HepG2 (cell line): Measurements from ENCODE around the gene DYNC2I2. TPM values are rescaled to one million over a fixed set of nuclear protein-coding genes. Genes with fewer than 3 reads are reported as not detected.

Source experiments
- CEBPG ChIP-seq: IDR thresholded peaks from 2 replicates; pipeline ENCODE4 v1.6.1; 2016
- CENPBD1 ChIP-seq: sonication (generic); formaldehyde crosslinking; IDR thresholded peaks from 2 replicates; pipeline ENCODE4 v1.8.0; 2022; ENCODE audit warnings: missing genetic modification reagents, low read depth, mild to moderate bottlenecking, borderline replicate concordance
- GTF2F1 ChIP-seq: fragments of 150-350 bp; IDR thresholded peaks from 2 replicates; pipeline ENCODE4 v1.6.1; 2014; ENCODE audit warnings: low read length
- HIVEP1 ChIP-seq: sonication (generic); formaldehyde crosslinking; IDR thresholded peaks from 2 replicates; pipeline ENCODE4 v1.4.0; 2020; ENCODE audit warnings: mild to moderate bottlenecking, missing genetic modification reagents
- MXD4 ChIP-seq: IDR thresholded peaks from 2 replicates; pipeline ENCODE4 v1.6.1; 2016; ENCODE audit warnings: mild to moderate bottlenecking, missing biosample characterization, missing genetic modification reagents
- NRL ChIP-seq: sonication (generic); formaldehyde crosslinking; IDR thresholded peaks from 2 replicates; pipeline ENCODE4 v1.5.0; 2020; ENCODE audit warnings: missing genetic modification reagents, mild to moderate bottlenecking, moderate library complexity, borderline replicate concordance
- PCBP1 ChIP-seq: fragments of 200-400 bp; formaldehyde crosslinking; IDR thresholded peaks from 2 replicates; pipeline ENCODE4 v1.6.1; 2017; ENCODE audit warnings: mild to moderate bottlenecking, low read depth, low read length, borderline replicate concordance
- REL ChIP-seq: sonication (generic); formaldehyde crosslinking; conservative IDR thresholded peaks from 2 replicates; pipeline ENCODE4 v1.8.0; 2022; ENCODE audit warnings: mild to moderate bottlenecking, missing genetic modification reagents, moderate library complexity
- SMARCC2 ChIP-seq: fragments of 450-650 bp; IDR thresholded peaks from 2 replicates; pipeline ENCODE4 v1.6.1; 2017; ENCODE audit warnings: antibody characterized with exemption, mild to moderate bottlenecking
- TEAD3 ChIP-seq: optimal IDR thresholded peaks from 2 replicates; pipeline ENCODE3; 2016; ENCODE audit warnings: borderline replicate concordance
- THYN1 ChIP-seq: sonication (generic); formaldehyde crosslinking; IDR thresholded peaks from 2 replicates; pipeline ENCODE4 v1.8.1; 2023; ENCODE audit warnings: low read depth, mild to moderate bottlenecking, moderate library complexity, missing genetic modification reagents, borderline replicate concordance
- TSC22D2 ChIP-seq: sonication (generic); formaldehyde crosslinking; IDR thresholded peaks from 2 replicates; pipeline ENCODE4 v1.5.1; 2020; ENCODE audit warnings: missing genetic modification reagents, mild to moderate bottlenecking, borderline replicate concordance
- ZEB1 ChIP-seq: IDR thresholded peaks from 2 replicates; pipeline ENCODE4 v1.6.1; 2012; ENCODE audit warnings: mild to moderate bottlenecking, low read depth, inconsistent platforms; ENCODE audit not compliant: insufficient replicate concordance
- ZHX1 ChIP-seq: sonication (generic); formaldehyde crosslinking; IDR thresholded peaks from 2 replicates; pipeline ENCODE4 v1.8.1; 2022; ENCODE audit warnings: low read depth, mild to moderate bottlenecking, missing genetic modification reagents
- ZNF136 ChIP-seq: sonication (generic); formaldehyde crosslinking; IDR thresholded peaks from 2 replicates; pipeline ENCODE4 v1.8.1; 2022; ENCODE audit warnings: low read depth, mild to moderate bottlenecking, moderate library complexity, missing genetic modification reagents
- ZNF20 ChIP-seq: sonication (generic); formaldehyde crosslinking; IDR thresholded peaks from 2 replicates; pipeline ENCODE4 v1.4.0; 2020; ENCODE audit warnings: mild to moderate bottlenecking, moderate library complexity, missing genetic modification reagents
- ZNF317 ChIP-seq: sonication (generic); formaldehyde crosslinking; IDR thresholded peaks from 2 replicates; pipeline ENCODE4 v1.5.0; 2020; ENCODE audit warnings: mild to moderate bottlenecking, missing genetic modification reagents
- ZNF577 ChIP-seq: sonication (generic); formaldehyde crosslinking; IDR thresholded peaks from 2 replicates; pipeline ENCODE4 v1.4.0; 2020; ENCODE audit warnings: mild to moderate bottlenecking, low read depth, missing genetic modification reagents, borderline replicate concordance
- ZNF660 ChIP-seq: sonication (generic); formaldehyde crosslinking; IDR thresholded peaks from 2 replicates; pipeline ENCODE4 v1.5.1; 2020; ENCODE audit warnings: mild to moderate bottlenecking, low read depth, missing genetic modification reagents, borderline replicate concordance
- ZNF704 ChIP-seq: sonication (generic); formaldehyde crosslinking; IDR thresholded peaks from 2 replicates; pipeline ENCODE4 v1.8.1; 2023; ENCODE audit warnings: mild to moderate bottlenecking, inconsistent platforms, moderate library complexity, missing genetic modification reagents, borderline replicate concordance
- ZSCAN25 ChIP-seq: sonication (generic); formaldehyde crosslinking; IDR thresholded peaks from 2 replicates; pipeline ENCODE4 v1.8.0; 2022; ENCODE audit warnings: mild to moderate bottlenecking, missing genetic modification reagents
- polyA plus RNA-seq, 8 experiments: library from polyadenylated mRNA; depleted of rRNA in 3 of 8; stranded (reverse) in 7 of 8; unstranded in 1 of 8; fragments of >200 nt; fragmentation: Illumina TruSeq in 4 of 8; extraction: Trizol in 4 of 8; gene quantifications; 2 replicates each; pipeline versions ENCODE4 v1.2.1 to v1.2.3, GENCODE V29; 2011 to 2016; ENCODE audit warnings: low read depth in 4 of 8, missing spikeins in 1 of 8, mixed read lengths in 1 of 8; ENCODE audit not compliant: insufficient read depth in 1 of 8
- total RNA-seq, 5 experiments: library from RNA; depleted of rRNA; stranded (reverse); fragments of >200 nt; fragmentation: Illumina TruSeq; extraction: Trizol; gene quantifications; 2 replicates each; pipeline ENCODE4 v1.2.3, GENCODE V29; 2016; ENCODE audit warnings: low read depth in 1 of 5
- TF ChIP-seq, protein P1 (sequence below): sonication (generic); formaldehyde crosslinking; conservative IDR thresholded peaks from 2 replicates; pipeline ENCODE4 v1.8.1; 2023; ENCODE audit warnings: missing genetic modification reagents
- TF ChIP-seq, protein P2 (sequence below): sonication (generic); formaldehyde crosslinking; IDR thresholded peaks from 2 replicates; pipeline ENCODE4 v1.5.0; 2020; ENCODE audit warnings: mild to moderate bottlenecking, missing genetic modification reagents

Gene DYNC2I2
- total and polyA plus RNA-seq, 2 of the 13 experiments (the other 11 are each of a cell fraction or from before 2014, with no cell fraction given) = 13.7 to 40.2 TPM

DNA sequence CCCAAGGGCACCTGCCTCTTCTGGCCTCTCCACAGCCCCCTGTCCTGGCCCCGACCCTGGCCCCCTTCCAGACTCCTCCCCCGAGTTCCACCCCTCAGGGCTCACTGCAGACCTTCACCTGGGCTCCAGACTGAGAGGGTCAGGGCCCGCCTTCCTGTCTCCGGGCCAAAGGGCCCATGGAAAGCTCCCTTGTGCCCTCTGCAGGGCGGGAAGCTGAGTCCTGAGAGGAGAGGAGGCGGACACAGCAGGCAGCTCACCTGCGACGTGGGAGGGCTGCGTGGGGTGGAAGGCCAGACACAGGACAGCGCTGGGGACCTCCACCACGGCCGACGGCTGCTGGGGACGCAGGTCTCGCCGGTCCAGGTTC, 20.6 kb downstream of the DYNC2I2 start (continued):
- TF ChIP-seq ZHX1 (CRISPR knock-in tag) = 0 out of 2 replicates have a peak, but pooled peaks have one; percentile 35
- TF ChIP-seq, protein P1, sequence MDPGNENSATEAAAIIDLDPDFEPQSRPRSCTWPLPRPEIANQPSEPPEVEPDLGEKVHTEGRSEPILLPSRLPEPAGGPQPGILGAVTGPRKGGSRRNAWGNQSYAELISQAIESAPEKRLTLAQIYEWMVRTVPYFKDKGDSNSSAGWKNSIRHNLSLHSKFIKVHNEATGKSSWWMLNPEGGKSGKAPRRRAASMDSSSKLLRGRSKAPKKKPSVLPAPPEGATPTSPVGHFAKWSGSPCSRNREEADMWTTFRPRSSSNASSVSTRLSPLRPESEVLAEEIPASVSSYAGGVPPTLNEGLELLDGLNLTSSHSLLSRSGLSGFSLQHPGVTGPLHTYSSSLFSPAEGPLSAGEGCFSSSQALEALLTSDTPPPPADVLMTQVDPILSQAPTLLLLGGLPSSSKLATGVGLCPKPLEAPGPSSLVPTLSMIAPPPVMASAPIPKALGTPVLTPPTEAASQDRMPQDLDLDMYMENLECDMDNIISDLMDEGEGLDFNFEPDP (CRISPR knock-in tag) = no peak
- no peak for TF ChIP-seq THYN1 (CRISPR knock-in tag)
- TF ChIP-seq ZNF317 (CRISPR knock-in tag) = no peak
- TF ChIP-seq REL (CRISPR knock-in tag) = no peak
- TF ChIP-seq SMARCC2 = no peak
- TF ChIP-seq GTF2F1 = no peak
- no peak for TF ChIP-seq TSC22D2
- no peak for TF ChIP-seq ZNF660 (CRISPR knock-in tag)
- no peak for TF ChIP-seq HIVEP1 (CRISPR knock-in tag)
- no peak for TF ChIP-seq ZNF20 (CRISPR knock-in tag)
- no peak for TF ChIP-seq MXD4 (CRISPR knock-in tag)
- TF ChIP-seq NRL = no peak
- no peak for TF ChIP-seq CEBPG
- peak; percentile 39 for TF ChIP-seq ZEB1
- TF ChIP-seq ZNF577 (CRISPR knock-in tag) = no peak
- TF ChIP-seq CENPBD1 = no peak
- no peak for TF ChIP-seq ZNF136 (CRISPR knock-in tag)
- TF ChIP-seq ZNF704 (CRISPR knock-in tag) = no peak
- TF ChIP-seq TEAD3 (CRISPR knock-in tag) = no peak
- 0 out of 2 replicates have a peak, but pooled peaks have one; percentile 39 for TF ChIP-seq PCBP1
- 0 out of 2 replicates have a peak, but pooled peaks have one; percentile 24 for TF ChIP-seq ZSCAN25
- TF ChIP-seq, protein P2, sequence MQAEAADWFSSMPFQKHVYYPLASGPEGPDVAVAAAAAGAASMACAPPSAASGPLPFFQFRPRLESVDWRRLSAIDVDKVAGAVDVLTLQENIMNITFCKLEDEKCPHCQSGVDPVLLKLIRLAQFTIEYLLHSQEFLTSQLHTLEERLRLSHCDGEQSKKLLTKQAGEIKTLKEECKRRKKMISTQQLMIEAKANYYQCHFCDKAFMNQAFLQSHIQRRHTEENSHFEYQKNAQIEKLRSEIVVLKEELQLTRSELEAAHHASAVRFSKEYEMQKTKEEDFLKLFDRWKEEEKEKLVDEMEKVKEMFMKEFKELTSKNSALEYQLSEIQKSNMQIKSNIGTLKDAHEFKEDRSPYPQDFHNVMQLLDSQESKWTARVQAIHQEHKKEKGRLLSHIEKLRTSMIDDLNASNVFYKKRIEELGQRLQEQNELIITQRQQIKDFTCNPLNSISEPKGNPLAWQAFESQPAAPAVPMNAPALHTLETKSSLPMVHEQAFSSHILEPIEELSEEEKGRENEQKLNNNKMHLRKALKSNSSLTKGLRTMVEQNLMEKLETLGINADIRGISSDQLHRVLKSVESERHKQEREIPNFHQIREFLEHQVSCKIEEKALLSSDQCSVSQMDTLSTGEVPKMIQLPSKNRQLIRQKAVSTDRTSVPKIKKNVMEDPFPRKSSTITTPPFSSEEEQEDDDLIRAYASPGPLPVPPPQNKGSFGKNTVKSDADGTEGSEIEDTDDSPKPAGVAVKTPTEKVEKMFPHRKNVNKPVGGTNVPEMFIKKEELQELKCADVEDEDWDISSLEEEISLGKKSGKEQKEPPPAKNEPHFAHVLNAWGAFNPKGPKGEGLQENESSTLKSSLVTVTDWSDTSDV (CRISPR knock-in tag) = no peak
